Ishikawa (cell line): ENCODE data around the gene NGDN.

Source experiments
- EP300 ChIP-seq: IDR thresholded peaks from 2 replicates; pipeline ENCODE4 v1.6.1; 2012; ENCODE audit warnings: borderline replicate concordance
- MAX ChIP-seq: IDR thresholded peaks from 2 replicates; pipeline ENCODE4 v1.6.1; 2012
- RAD21 ChIP-seq: IDR thresholded peaks from 2 replicates; pipeline ENCODE4 v1.6.1; 2012; ENCODE audit warnings: low read depth
- TAF1 ChIP-seq: IDR thresholded peaks from 2 replicates; pipeline ENCODE4 v1.6.1; 2012; ENCODE audit warnings: low read depth, mild to moderate bottlenecking

DNA sequence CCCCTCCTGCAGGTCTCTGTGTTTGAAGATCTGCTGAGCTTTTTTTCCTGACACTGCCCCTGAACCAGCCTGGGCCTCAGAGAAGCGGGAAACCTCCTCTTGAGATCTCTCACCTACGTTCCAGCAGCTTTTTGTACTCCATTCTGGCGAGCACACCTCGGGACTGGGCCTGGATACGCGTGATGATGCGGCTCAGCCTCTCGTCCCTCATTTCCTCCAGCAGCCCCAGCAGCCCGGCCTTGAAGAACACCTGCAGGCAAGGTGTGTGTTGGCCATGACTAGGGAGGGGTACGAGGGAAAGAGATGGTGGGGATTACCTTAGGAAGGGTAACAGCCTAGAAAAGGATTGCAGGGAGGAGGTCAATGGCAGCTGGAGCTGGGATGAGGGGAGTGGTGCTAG lies 44.3 kb upstream of the NGDN start:
- TF ChIP-seq EP300 (no peak), TAF1 (no peak), RAD21 (no peak), MAX (no peak)
